VCaP (cell line): ENCODE measurements around the gene BATF3.
"Not testable (repeated sequence)": the region's sequence is repeated elsewhere in the genome, so short reads cannot be mapped to it uniquely, and the experiment has no call there.

ENCODE experiments used
- H3K27ac ChIP-seq: fragments of 450-650 bp; 2 replicates; pipeline ENCODE4 v1.5.1; 2017
- TF ChIP-seq, protein P1 (sequence below): fragments of 450-650 bp; conservative IDR thresholded peaks from 2 replicates; pipeline ENCODE4 v1.5.1; 2017; ENCODE audit warnings: mild to moderate bottlenecking, moderate library complexity

The BATF3 gene

DNA sequence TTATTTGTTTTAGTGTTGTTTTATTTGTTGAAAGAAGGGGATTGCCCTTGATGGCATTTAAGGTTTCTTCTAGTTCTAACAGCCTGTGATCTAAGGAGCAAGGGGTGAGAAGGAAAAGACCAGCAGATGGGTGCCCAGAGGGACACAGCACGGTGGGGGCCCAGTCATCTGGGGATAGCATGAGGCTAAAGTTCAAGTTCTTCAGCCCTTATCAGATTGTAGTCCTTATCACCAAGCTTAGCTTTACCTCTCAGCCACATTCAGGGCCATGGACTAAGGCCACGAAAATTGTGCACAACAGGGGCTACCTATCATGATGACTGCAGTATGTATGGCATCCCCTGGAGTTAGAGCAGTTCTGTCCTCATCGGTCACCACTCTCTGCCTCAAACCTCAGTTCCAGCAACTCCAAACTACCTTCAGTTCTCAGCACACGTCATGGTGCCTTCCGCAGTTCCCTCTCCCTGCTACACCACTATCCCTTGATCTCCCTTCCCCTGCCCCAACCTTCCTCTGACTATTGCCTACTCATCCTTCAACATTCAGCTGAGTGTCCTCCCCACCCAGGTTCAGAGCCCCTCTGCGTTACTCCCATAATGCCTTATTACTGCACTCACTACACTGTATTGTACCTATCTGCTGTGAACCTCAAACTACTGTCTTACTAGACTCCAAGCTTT lies 54.6 kb downstream of the BATF3 start:
- H3K27ac ChIP-seq = no peak overlapping the region
- TF ChIP-seq, protein P1, sequence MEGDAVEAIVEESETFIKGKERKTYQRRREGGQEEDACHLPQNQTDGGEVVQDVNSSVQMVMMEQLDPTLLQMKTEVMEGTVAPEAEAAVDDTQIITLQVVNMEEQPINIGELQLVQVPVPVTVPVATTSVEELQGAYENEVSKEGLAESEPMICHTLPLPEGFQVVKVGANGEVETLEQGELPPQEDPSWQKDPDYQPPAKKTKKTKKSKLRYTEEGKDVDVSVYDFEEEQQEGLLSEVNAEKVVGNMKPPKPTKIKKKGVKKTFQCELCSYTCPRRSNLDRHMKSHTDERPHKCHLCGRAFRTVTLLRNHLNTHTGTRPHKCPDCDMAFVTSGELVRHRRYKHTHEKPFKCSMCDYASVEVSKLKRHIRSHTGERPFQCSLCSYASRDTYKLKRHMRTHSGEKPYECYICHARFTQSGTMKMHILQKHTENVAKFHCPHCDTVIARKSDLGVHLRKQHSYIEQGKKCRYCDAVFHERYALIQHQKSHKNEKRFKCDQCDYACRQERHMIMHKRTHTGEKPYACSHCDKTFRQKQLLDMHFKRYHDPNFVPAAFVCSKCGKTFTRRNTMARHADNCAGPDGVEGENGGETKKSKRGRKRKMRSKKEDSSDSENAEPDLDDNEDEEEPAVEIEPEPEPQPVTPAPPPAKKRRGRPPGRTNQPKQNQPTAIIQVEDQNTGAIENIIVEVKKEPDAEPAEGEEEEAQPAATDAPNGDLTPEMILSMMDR = no peak

DNA sequence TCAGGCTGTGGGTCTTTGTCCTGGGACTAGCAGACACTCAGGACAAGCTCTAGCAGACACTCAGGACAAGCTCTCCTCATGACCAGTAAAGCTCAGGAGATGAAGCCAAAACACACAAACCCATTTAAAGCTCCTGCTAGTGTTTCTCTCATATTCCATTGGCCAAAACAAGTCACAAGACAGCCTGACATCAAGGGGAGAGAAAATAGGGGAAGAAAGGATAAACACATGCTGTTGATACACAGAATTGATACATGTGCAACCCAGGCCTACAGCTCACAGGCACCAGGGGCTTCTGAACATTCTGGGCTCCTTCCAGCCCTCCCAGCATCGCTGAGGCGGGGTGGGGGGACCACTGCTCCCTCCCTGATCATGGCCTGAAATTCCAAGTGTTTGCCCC lies 55.8 kb downstream of the BATF3 start:
- no peak overlapping the region for H3K27ac ChIP-seq
- TF ChIP-seq, protein P1 = no peak

DNA sequence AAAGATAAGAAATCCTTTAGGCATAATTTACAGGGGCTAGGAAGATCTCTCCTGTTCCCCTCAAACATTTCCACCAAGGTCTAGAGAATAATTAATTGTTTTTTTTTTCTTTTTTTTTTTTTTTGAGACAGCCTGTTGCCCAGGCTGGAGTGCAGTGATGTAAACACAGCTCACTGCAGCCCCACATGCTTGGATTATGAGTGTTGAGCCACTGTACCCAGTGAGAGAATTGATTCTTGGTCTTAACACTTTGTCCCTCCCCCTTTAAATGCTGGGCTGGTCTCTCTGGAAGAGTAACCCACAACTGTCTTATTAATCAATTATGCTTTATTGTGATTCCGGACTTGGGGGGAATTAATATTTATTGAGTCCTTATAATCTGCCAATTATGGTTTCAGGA lies 57.7 kb downstream of the BATF3 start:
- no peak overlapping the region for H3K27ac ChIP-seq
- TF ChIP-seq, protein P1 = no peak

- TF ChIP-seq, protein P1 = no peak
- H3K27ac ChIP-seq = no peak overlapping the region
These were observed 59.3 kb downstream of the BATF3 start for GRCh38 chr1:212640223-212640878.

GRCh38 chr1:212639524-212639923 lies 60.1 kb downstream of the BATF3 start:
- not testable (repeated sequence) for H3K27ac ChIP-seq

GRCh38 chr1:212638492-212639151 lies 61.0 kb downstream of the BATF3 start:
- TF ChIP-seq, protein P1 = no peak
- H3K27ac ChIP-seq = no peak overlapping the region

DNA sequence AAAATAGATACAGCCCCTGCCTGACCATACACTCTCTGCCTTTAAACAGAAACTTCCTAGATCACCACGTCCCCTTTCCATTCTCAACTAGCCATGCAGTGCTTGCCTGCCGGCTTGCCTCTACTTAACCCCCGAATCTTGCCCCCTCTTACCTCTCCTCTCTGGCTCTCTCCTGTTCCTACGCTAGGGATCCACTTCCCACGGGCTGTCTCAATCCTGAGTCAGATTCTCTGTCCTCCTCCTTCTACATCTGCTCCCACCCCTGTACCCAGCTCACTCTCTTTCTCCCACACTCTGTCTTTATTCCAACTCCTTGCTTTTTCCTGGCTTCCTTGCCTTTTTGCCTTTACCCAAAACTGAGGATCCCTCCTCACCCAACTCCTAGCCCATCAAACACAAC lies 61.7 kb downstream of the BATF3 start:
- H3K27ac ChIP-seq = no peak overlapping the region
- TF ChIP-seq, protein P1 = no peak
